Measurements from ENCODE around the gene CNKSR2. TPM values are rescaled to one million over a fixed set of nuclear protein-coding genes. Genes with fewer than 3 reads are reported as not detected.

The CNKSR2 gene
- total RNA-seq, 1 experiment from 2014 or later, result 11.3 TPM

- TF ChIP-seq GRHL2 (CRISPR knock-in tag; IDR thresholded peaks at IDR 0.05; ENCODE audit: insufficient replicate concordance, severe bottlenecking) (no peak), GABPB1 (CRISPR knock-in tag; IDR thresholded peaks at IDR 0.05) (no peak), HMGXB4 (CRISPR knock-in tag; IDR thresholded peaks at IDR 0.05) (no peak)
Observed at GRCh38 chrX:21408788-21409187, 34.6 kb downstream of the CNKSR2 start (continued).

- DNase-seq (ENCODE audit: low spot score), result no peak
- Mint-ChIP-seq H3K4me1 (peaks cover 12% of the 10 kb centered on the region), H3K36me3 (peaks cover 3% of the 10 kb centered on the region), H3K27me3 (ENCODE audit: low read depth) (no peaks in the 10 kb centered on the region), H3K27ac (no peak overlapping the region), H3K9me3 (peaks cover 4% of the 10 kb centered on the region), H3K4me3 (no peak overlapping the region)
- no peak for ATAC-seq
- TF ChIP-seq FOXK1 (CRISPR knock-in tag; IDR thresholded peaks at IDR 0.05) (no peak), ZBTB21 (CRISPR knock-in tag; IDR thresholded peaks at IDR 0.05; ENCODE audit: borderline replicate concordance) (no peak), PREB (CRISPR knock-in tag; IDR thresholded peaks at IDR 0.05; ENCODE audit: borderline replicate concordance) (no peak), ZNF532 (CRISPR knock-in tag; IDR thresholded peaks at IDR 0.05; ENCODE audit: borderline replicate concordance) (no peak), ZNF317 (CRISPR knock-in tag; IDR thresholded peaks at IDR 0.05; ENCODE audit: borderline replicate concordance, low read depth) (no peak), NR3C1 (CRISPR knock-in tag; conservative IDR thresholded peaks at IDR 0.05; ENCODE audit: low read depth) (no peak), USF1 (CRISPR knock-in tag; IDR thresholded peaks at IDR 0.05) (no peak), SP1 (CRISPR knock-in tag; conservative IDR thresholded peaks at IDR 0.05) (no peak), NR1H2 (CRISPR knock-in tag; IDR thresholded peaks at IDR 0.05) (no peak), TP53 (CRISPR knock-in tag; IDR thresholded peaks at IDR 0.05) (no peak), STAT6 (CRISPR knock-in tag; conservative IDR thresholded peaks at IDR 0.05; ENCODE audit: low read depth) (no peak), TEAD1 (CRISPR knock-in tag; IDR thresholded peaks at IDR 0.05) (no peak)
- ChIA-PET CTCF (no interaction called here), POLR2A (no interaction called here)
Observed at GRCh38 chrX:21412029-21412428, 37.8 kb downstream of the CNKSR2 start.

Measured in WTC11 (cell line).